CD14-positive monocyte (primary cell): ENCODE measurements around the gene MSN. TPM values are rescaled to one million over a fixed set of nuclear protein-coding genes. Genes with fewer than 3 reads are reported as not detected.

ENCODE experiments used
- DNase-seq, 3 donors: peaks; one replicate each; pipeline ENCODE4 v3.0.0-alpha.2; 2011 to 2022
- H2AFZ ChIP-seq: 2 replicates; pipeline ENCODE4 v1.6.0; 2012; ENCODE audit warnings: mild to moderate bottlenecking, low read depth, low read length, inconsistent platforms; ENCODE audit not compliant: insufficient read depth, poor library complexity, severe bottlenecking
- H3K27ac ChIP-seq, 2 donors: 1 replicate in 1 of 2; 2 replicates in 1 of 2; pipeline ENCODE4 v1.5.1; 2012 to 2013; ENCODE audit warnings: low read length in 2 of 2, control low read depth in 1 of 2, inconsistent platforms in 1 of 2, low read depth in 1 of 2, mild to moderate bottlenecking in 1 of 2
- H3K27me3 ChIP-seq, 2 donors: one replicate each; pipeline versions ENCODE4 v1.6.0 to v1.6.1; 2011 to 2013; ENCODE audit warnings: low read length in 2 of 2; ENCODE audit not compliant: control insufficient read depth in 2 of 2, insufficient read depth in 2 of 2
- H3K36me3 ChIP-seq, 2 donors: replicated peaks in 1 of 2; 1 replicate in 1 of 2; 2 replicates in 1 of 2; pipeline versions ENCODE4 v1.5.1 to v1.6.1; 2012 to 2013; ENCODE audit warnings: low read length in 2 of 2, control low read depth in 1 of 2, inconsistent platforms in 1 of 2, mild to moderate bottlenecking in 1 of 2; ENCODE audit not compliant: insufficient read depth in 2 of 2, control insufficient read depth in 1 of 2
- H3K4me1 ChIP-seq, 2 donors: 1 replicate in 1 of 2; 2 replicates in 1 of 2; pipeline versions ENCODE4 v1.5.1 to v1.6.1; 2012 to 2013; ENCODE audit warnings: low read length in 2 of 2, control low read depth in 1 of 2, inconsistent platforms in 1 of 2, mild to moderate bottlenecking in 1 of 2, moderate library complexity in 1 of 2; ENCODE audit not compliant: insufficient read depth in 2 of 2, control insufficient read depth in 1 of 2
- H3K4me2 ChIP-seq: replicated peaks from 2 replicates; pipeline ENCODE3; 2012; ENCODE audit warnings: low read length, moderate library complexity, mild to moderate bottlenecking; ENCODE audit not compliant: poor library complexity, severe bottlenecking; ENCODE audit errors: extremely low read depth
- H3K4me3 ChIP-seq, 3 experiments: fragments of 200-600 bp in 1 of 3; sonication (generic) in 1 of 3; replicated peaks in 1 of 3; 1 replicate in 2 of 3; 2 replicates in 1 of 3; pipeline ENCODE4 v1.5.1; 2011 to 2013; ENCODE audit warnings: low read length in 3 of 3, mild to moderate bottlenecking in 3 of 3, control low read depth in 2 of 3, low read depth in 2 of 3, inconsistent platforms in 1 of 3, moderate library complexity in 1 of 3
- H3K79me2 ChIP-seq: 2 replicates; pipeline ENCODE4 v1.6.0; 2012; ENCODE audit warnings: mild to moderate bottlenecking, control low read depth, inconsistent platforms, low read length, moderate library complexity; ENCODE audit not compliant: insufficient read depth
- H3K9ac ChIP-seq: 2 replicates; pipeline ENCODE4 v1.6.0; 2017; ENCODE audit warnings: low read length, mild to moderate bottlenecking; ENCODE audit not compliant: insufficient read depth, poor library complexity, severe bottlenecking
- H3K9me3 ChIP-seq, 2 donors: replicated peaks in 1 of 2; 1 replicate in 1 of 2; 2 replicates in 1 of 2; pipeline versions ENCODE4 v1.5.1 to v1.6.1; 2012 to 2013; ENCODE audit warnings: low read length in 2 of 2, control low read depth in 1 of 2; ENCODE audit not compliant: control insufficient read depth in 1 of 2, insufficient read depth in 1 of 2
- H4K20me1 ChIP-seq: 2 replicates; pipeline ENCODE4 v1.6.0; 2012; ENCODE audit warnings: mild to moderate bottlenecking, low read length, control low read depth, moderate library complexity; ENCODE audit not compliant: insufficient read depth
- H3K27ac Mint-ChIP-seq, 7 donors: one replicate each; pipeline ENCODE4 v1.8.0; 2020; ENCODE audit warnings: mild to moderate bottlenecking in 7 of 7, mixed read lengths in 7 of 7, moderate library complexity in 6 of 7, inconsistent platforms in 2 of 7
- H3K27me3 Mint-ChIP-seq, 3 donors: one replicate each; pipeline ENCODE4 v1.8.0; 2021 to 2022; ENCODE audit warnings: low read depth in 3 of 3, mild to moderate bottlenecking in 3 of 3, mixed read lengths in 3 of 3, moderate library complexity in 3 of 3, inconsistent platforms in 1 of 3
- H3K36me3 Mint-ChIP-seq, 2 donors: one replicate each; pipeline ENCODE4 v1.8.0; 2020; ENCODE audit warnings: mixed read lengths in 2 of 2, inconsistent platforms in 1 of 2, mild to moderate bottlenecking in 1 of 2
- H3K4me1 Mint-ChIP-seq: one replicate; pipeline ENCODE4 v1.8.0; 2020; ENCODE audit warnings: mild to moderate bottlenecking, mixed read lengths
- H3K4me3 Mint-ChIP-seq, 2 donors: one replicate each; pipeline ENCODE4 v1.8.0; 2020; ENCODE audit warnings: mild to moderate bottlenecking in 2 of 2, mixed read lengths in 2 of 2, moderate library complexity in 1 of 2
- H3K9me3 Mint-ChIP-seq, 7 donors: one replicate each; pipeline ENCODE4 v1.8.0; 2020 to 2022; ENCODE audit warnings: mixed read lengths in 7 of 7, mild to moderate bottlenecking in 6 of 7, moderate library complexity in 6 of 7, inconsistent platforms in 2 of 7
- WGBS: methylation state at CpG from one replicate; pipeline ENCODE4 v1.1.5; 2013; ENCODE audit warnings: missing lambda C conversion rate; ENCODE audit not compliant: insufficient coverage; 5-methylcytosine and 5-hydroxymethylcytosine counted together
- intact Hi-C, 2 donors: fragments of 100-400 bp; cut with micrococcal nuclease; formaldehyde crosslinking; loops; one replicate each; pipeline versions ENCODE4 v1.15.0 to v1.15.1; 2023
- polyA plus RNA-seq, 3 donors: library from polyadenylated mRNA; depleted of rRNA in 1 of 3; unstranded in 2 of 3; stranded (reverse) in 1 of 3; fragments of 300-500 nt in 2 of 3; fragments of >200 nt in 1 of 3; fragmentation: Illumina TruSeq in 2 of 3; gene quantifications; 1 replicate in 2 of 3; 2 replicates in 1 of 3; pipeline ENCODE4 v1.2.3, GENCODE V29; 2012 to 2021
- TF ChIP-seq, protein P1 (sequence below): fragments of 200-600 bp; IDR thresholded peaks from one replicate; pipeline ENCODE4 v1.8.0; 2022; ENCODE audit warnings: antibody characterized with exemption, mild to moderate bottlenecking

MSN gene
- polyA plus RNA-seq, 3 donors = 441 to 888 (median 691) TPM

- H2AFZ ChIP-seq = peak overlapping the region; percentile 25
- no peaks in the 10 kb centered on the region for H3K36me3 ChIP-seq
- peaks cover 29% of the 10 kb centered on the region for H3K4me1 Mint-ChIP-seq
- peaks cover 0 to 34% of the 10 kb centered on the region in 2 donors for H3K27me3 ChIP-seq
- H3K9me3 Mint-ChIP-seq = peaks cover 0 to 8% (median 5%) of the 10 kb centered on the region in 7 donors
- no peak for DNase-seq
- H3K27ac ChIP-seq = no peak overlapping the region
- H4K20me1 ChIP-seq = no peaks in the 10 kb centered on the region
- H3K27me3 Mint-ChIP-seq = peaks cover 0 to 53% (median 1%) of the 10 kb centered on the region in 3 donors
- no peak overlapping the region for H3K9ac ChIP-seq
- no peaks in the 10 kb centered on the region for H3K9me3 ChIP-seq
- no peaks in the 10 kb centered on the region for H3K79me2 ChIP-seq
- peak overlapping the region; percentile 34 for H3K4me2 ChIP-seq
- H3K4me3 Mint-ChIP-seq = peak overlapping the region; percentile 41 to 57
- intact Hi-C loops = no loop called here
- no CpG with 5 or more reads among the region's 3 CpGs for WGBS
- TF ChIP-seq, protein P1, sequence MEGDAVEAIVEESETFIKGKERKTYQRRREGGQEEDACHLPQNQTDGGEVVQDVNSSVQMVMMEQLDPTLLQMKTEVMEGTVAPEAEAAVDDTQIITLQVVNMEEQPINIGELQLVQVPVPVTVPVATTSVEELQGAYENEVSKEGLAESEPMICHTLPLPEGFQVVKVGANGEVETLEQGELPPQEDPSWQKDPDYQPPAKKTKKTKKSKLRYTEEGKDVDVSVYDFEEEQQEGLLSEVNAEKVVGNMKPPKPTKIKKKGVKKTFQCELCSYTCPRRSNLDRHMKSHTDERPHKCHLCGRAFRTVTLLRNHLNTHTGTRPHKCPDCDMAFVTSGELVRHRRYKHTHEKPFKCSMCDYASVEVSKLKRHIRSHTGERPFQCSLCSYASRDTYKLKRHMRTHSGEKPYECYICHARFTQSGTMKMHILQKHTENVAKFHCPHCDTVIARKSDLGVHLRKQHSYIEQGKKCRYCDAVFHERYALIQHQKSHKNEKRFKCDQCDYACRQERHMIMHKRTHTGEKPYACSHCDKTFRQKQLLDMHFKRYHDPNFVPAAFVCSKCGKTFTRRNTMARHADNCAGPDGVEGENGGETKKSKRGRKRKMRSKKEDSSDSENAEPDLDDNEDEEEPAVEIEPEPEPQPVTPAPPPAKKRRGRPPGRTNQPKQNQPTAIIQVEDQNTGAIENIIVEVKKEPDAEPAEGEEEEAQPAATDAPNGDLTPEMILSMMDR = no peak
- H3K4me1 ChIP-seq = peaks cover 21 to 26% of the 10 kb centered on the region in 2 donors
- no peak overlapping the region for H3K4me3 ChIP-seq
- no peak overlapping the region for H3K27ac Mint-ChIP-seq
- H3K36me3 Mint-ChIP-seq = no peaks in the 10 kb centered on the region
Measured at GRCh38 chrX:65752294-65752693, 84.8 kb downstream of the MSN start.

GRCh38 chrX:65755786-65756185, 88.3 kb downstream of the MSN start:
- peaks cover 0 to 30% of the 10 kb centered on the region in 2 donors for H3K27me3 ChIP-seq
- no peak overlapping the region for H2AFZ ChIP-seq
- peaks cover 0 to 9% (median 5%) of the 10 kb centered on the region in 7 donors for H3K9me3 Mint-ChIP-seq
- H3K4me2 ChIP-seq = no peak overlapping the region
- no peak overlapping the region for H3K4me3 Mint-ChIP-seq
- H3K79me2 ChIP-seq = no peaks in the 10 kb centered on the region
- WGBS = no CpG with 5 or more reads among the region's 3 CpGs
- no peaks in the 10 kb centered on the region for H3K9me3 ChIP-seq
- TF ChIP-seq, protein P1 = no peak
- peaks cover 22% of the 10 kb centered on the region for H3K4me1 Mint-ChIP-seq
- no peak overlapping the region for H3K27ac ChIP-seq
- no peak overlapping the region for H3K9ac ChIP-seq
- intact Hi-C loops = no loop called here
- no peak overlapping the region for H3K4me3 ChIP-seq
- no peak overlapping the region for H3K27ac Mint-ChIP-seq
- H3K27me3 Mint-ChIP-seq = peaks cover 0 to 44% (median 1%) of the 10 kb centered on the region in 3 donors
- H3K4me1 ChIP-seq = peaks cover 15 to 17% of the 10 kb centered on the region in 2 donors
- no peaks in the 10 kb centered on the region for H3K36me3 ChIP-seq
- H3K36me3 Mint-ChIP-seq = no peaks in the 10 kb centered on the region
- H4K20me1 ChIP-seq = no peaks in the 10 kb centered on the region
- no peak for DNase-seq
